OCI-LY3 (cell line): ENCODE data around the gene DNAJC6.

Experiments
- H2AFZ ChIP-seq: fragments of 200-600, 300-600 bp; shearing (Covaris generic); 2 replicates; pipeline ENCODE4 v1.6.0; 2014; ENCODE audit warnings: antibody characterized with exemption, low read depth, low read length
- H3K27ac ChIP-seq: fragments of 200-600, 300-600 bp; sonication (generic); 2 replicates; pipeline ENCODE4 v1.5.1; 2014; ENCODE audit warnings: mild to moderate bottlenecking, low read length, moderate library complexity, mixed read lengths
- H3K27me3 ChIP-seq: fragments of 200-600, 300-600 bp; sonication (generic); 2 replicates; pipeline ENCODE4 v1.6.1; 2014; ENCODE audit warnings: low read depth, low read length, mixed read lengths
- H3K36me3 ChIP-seq: fragments of 200-600, 300-600 bp; sonication (generic); replicated peaks from 2 replicates; pipeline ENCODE3; 2014; ENCODE audit warnings: low read depth, low read length, mixed read lengths
- H3K4me1 ChIP-seq: fragments of 300-600, 200-600 bp; sonication (generic); 2 replicates; pipeline ENCODE4 v1.6.1; 2014; ENCODE audit warnings: low read length, mixed read lengths
- H3K4me2 ChIP-seq: fragments of 200-600, 300-600 bp; sonication (generic); 2 replicates; pipeline ENCODE4 v1.6.1; 2014; ENCODE audit warnings: low read length, mixed read lengths
- H3K4me3 ChIP-seq: fragments of 300-600, 200-600 bp; sonication (generic); 2 replicates; pipeline ENCODE4 v1.5.1; 2014; ENCODE audit warnings: antibody characterized with exemption, mild to moderate bottlenecking, low read length, moderate library complexity
- H3K79me2 ChIP-seq: fragments of 300-600, 200-600 bp; shearing (Covaris generic); 2 replicates; pipeline ENCODE4 v1.6.1; 2014; ENCODE audit warnings: mild to moderate bottlenecking, low read length, mixed read lengths
- H3K9ac ChIP-seq: fragments of 300-600, 200-600 bp; shearing (Covaris generic); 2 replicates; pipeline ENCODE4 v1.6.0; 2014; ENCODE audit warnings: mild to moderate bottlenecking, low read length, moderate library complexity
- H3K9me3 ChIP-seq: fragments of 200-600, 300-600 bp; shearing (Covaris generic); 2 replicates; pipeline ENCODE4 v1.6.1; 2014; ENCODE audit warnings: low read length, mixed read lengths; ENCODE audit not compliant: insufficient read depth
- H4K20me1 ChIP-seq: fragments of 200-600, 300-600 bp; sonication (generic); 2 replicates; pipeline ENCODE4 v1.6.1; 2016; ENCODE audit warnings: low read length, mixed read lengths; ENCODE audit not compliant: insufficient read depth
- EZH2phosphoT487 ChIP-seq: fragments of 200-600 bp; shearing (Covaris generic); IDR thresholded peaks from 2 replicates; pipeline ENCODE4 v1.6.1; 2018; ENCODE audit warnings: antibody characterized with exemption, mixed run types, low read depth
- TF ChIP-seq, protein P1 (sequence below): fragments of 200-600, 300-600 bp; sonication (generic); IDR thresholded peaks from 2 replicates; pipeline ENCODE4 v1.5.1; 2014; ENCODE audit warnings: antibody characterized with exemption, low read length, low read depth

Gene DNAJC6

DNA sequence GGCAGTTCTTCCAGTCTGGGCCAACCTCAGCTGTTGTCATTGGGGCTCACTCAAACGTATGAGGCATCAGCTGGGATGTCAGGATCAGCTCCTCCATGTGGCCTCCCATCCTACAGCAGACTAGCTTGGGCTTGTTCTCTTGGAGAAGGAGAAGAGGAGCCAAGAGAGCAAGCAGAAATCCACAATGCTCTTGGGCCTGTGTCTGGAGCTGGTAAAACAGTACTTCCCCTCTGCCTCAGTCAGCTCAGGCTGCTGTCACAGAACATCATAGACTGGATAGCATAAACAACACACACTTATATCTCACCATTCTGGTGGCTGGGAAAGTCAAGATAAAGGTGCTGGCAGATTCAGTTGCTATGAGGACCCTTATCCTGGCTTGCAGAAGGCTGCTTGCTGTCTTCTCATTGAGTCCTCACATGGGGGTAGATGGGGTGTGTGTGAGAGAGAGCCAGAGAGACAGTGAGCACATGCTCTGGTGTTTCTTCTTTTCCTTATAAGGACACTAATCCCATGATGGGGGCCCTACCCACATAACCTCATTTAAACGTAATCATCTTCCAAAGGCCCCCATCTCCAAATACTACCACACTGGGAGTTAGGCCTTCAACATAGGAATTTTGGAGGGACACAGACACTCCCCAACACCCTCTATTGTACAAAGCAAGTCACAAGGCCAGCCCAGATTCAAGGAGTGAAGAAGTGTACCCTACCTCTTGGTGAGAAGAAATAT is 16.3 kb upstream of the DNAJC6 start:
- peaks cover 5% of the 10 kb centered on the region; the same call in 1 of the 2 replicates for H3K4me1 ChIP-seq
- no peaks in the 10 kb centered on the region for H3K79me2 ChIP-seq
- H2AFZ ChIP-seq, result no peak overlapping the region
- TF ChIP-seq EZH2phosphoT487, result no peak
- TF ChIP-seq, protein P1, sequence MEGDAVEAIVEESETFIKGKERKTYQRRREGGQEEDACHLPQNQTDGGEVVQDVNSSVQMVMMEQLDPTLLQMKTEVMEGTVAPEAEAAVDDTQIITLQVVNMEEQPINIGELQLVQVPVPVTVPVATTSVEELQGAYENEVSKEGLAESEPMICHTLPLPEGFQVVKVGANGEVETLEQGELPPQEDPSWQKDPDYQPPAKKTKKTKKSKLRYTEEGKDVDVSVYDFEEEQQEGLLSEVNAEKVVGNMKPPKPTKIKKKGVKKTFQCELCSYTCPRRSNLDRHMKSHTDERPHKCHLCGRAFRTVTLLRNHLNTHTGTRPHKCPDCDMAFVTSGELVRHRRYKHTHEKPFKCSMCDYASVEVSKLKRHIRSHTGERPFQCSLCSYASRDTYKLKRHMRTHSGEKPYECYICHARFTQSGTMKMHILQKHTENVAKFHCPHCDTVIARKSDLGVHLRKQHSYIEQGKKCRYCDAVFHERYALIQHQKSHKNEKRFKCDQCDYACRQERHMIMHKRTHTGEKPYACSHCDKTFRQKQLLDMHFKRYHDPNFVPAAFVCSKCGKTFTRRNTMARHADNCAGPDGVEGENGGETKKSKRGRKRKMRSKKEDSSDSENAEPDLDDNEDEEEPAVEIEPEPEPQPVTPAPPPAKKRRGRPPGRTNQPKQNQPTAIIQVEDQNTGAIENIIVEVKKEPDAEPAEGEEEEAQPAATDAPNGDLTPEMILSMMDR, result no peak
- H4K20me1 ChIP-seq, result no peaks in the 10 kb centered on the region
- H3K4me3 ChIP-seq, result no peak overlapping the region
- H3K9ac ChIP-seq, result no peak overlapping the region
- H3K27me3 ChIP-seq, result no peaks in the 10 kb centered on the region
- H3K4me2 ChIP-seq, result no peak overlapping the region
- no peak overlapping the region for H3K27ac ChIP-seq
- no peaks in the 10 kb centered on the region for H3K36me3 ChIP-seq
- H3K9me3 ChIP-seq, result no peaks in the 10 kb centered on the region

GRCh38 chr1:65297706-65298105 is 11.6 kb upstream of the DNAJC6 start:
- Histone ChIP-seq H3K9me3 (no peaks in the 10 kb centered on the region), H3K4me1 (no peaks in the 10 kb centered on the region), H3K4me2 (no peak overlapping the region), H3K4me3 (no peak overlapping the region), H3K27ac (no peak overlapping the region), H3K79me2 (no peaks in the 10 kb centered on the region), H3K27me3 (no peaks in the 10 kb centered on the region), H3K9ac (no peak overlapping the region), H2AFZ (no peak overlapping the region), H3K36me3 (no peaks in the 10 kb centered on the region), H4K20me1 (no peaks in the 10 kb centered on the region)
- TF ChIP-seq, protein P1, result no peak

GRCh38 chr1:65299328-65299727 is 10.0 kb upstream of the DNAJC6 start:
- Histone ChIP-seq H3K4me2 (no peak overlapping the region), H3K27ac (no peak overlapping the region), H3K9ac (no peak overlapping the region), H3K27me3 (no peaks in the 10 kb centered on the region), H3K9me3 (no peaks in the 10 kb centered on the region), H3K79me2 (no peaks in the 10 kb centered on the region), H3K36me3 (no peaks in the 10 kb centered on the region), H2AFZ (no peak overlapping the region), H3K4me1 (no peaks in the 10 kb centered on the region), H4K20me1 (no peaks in the 10 kb centered on the region), H3K4me3 (no peak overlapping the region)
- no peak for TF ChIP-seq EZH2phosphoT487
- TF ChIP-seq, protein P1, result no peak

DNA sequence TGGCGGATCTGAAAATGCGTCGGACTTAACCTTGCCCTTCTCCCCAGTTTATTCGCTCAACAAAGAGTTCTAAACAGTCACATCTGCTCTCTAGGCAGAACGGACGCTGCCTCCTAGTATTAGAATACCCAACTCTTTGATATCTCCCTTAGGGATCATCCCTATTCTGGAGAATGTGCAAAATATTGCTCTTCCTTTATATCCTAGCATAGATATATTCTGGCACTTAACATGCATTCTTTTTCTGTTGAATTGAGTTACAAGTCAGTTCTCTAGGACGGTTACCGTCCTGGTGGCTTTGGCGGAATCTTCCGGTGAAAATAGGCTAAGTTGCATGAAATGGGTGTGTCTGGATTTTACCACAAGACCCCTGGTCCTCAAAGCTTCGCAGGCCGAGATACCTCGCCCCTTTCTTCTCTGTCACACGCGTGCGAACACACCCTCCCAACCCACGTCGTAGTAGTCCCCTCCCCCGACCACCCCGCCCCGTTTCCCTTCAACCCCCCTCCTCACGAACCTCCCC is 501 bp upstream of the DNAJC6 start:
- Histone ChIP-seq H3K36me3 (no peaks in the 10 kb centered on the region), H3K4me2 (no peak overlapping the region), H4K20me1 (no peaks in the 10 kb centered on the region), H2AFZ (no peak overlapping the region), H3K79me2 (no peaks in the 10 kb centered on the region), H3K9me3 (no peaks in the 10 kb centered on the region), H3K4me1 (no peaks in the 10 kb centered on the region), H3K9ac (no peak overlapping the region), H3K27me3 (no peaks in the 10 kb centered on the region), H3K27ac (no peak overlapping the region), H3K4me3 (no peak overlapping the region)
- TF ChIP-seq EZH2phosphoT487, result no peak
- TF ChIP-seq, protein P1, result no peak
